GM12872 (cell line): Measurements from ENCODE around the gene CHD5.

Experiments
- CTCF ChIP-seq: IDR thresholded peaks from 3 replicates; pipeline ENCODE4 v1.5.1; 2011; ENCODE audit warnings: low read depth, mild to moderate bottlenecking, low read length, moderate library complexity; ENCODE audit not compliant: insufficient read depth

CHD5 gene

GRCh38 chr1:6111571-6111970, 68.5 kb downstream of the CHD5 start:
- no peak for TF ChIP-seq CTCF

GRCh38 chr1:6110326-6110725, 69.8 kb downstream of the CHD5 start:
- TF ChIP-seq CTCF = no peak

GRCh38 chr1:6109688-6110087, 70.4 kb downstream of the CHD5 start:
- no peak for TF ChIP-seq CTCF

- peak; percentile 79 for TF ChIP-seq CTCF
These were observed 71.0 kb downstream of the CHD5 start for GRCh38 chr1:6108937-6109614.

- no peak for TF ChIP-seq CTCF
These were observed 71.6 kb downstream of the CHD5 start for GRCh38 chr1:6108476-6108875.

GRCh38 chr1:6107409-6108356, 72.4 kb downstream of the CHD5 start:
- no peak for TF ChIP-seq CTCF

GRCh38 chr1:6106977-6107376, 73.1 kb downstream of the CHD5 start:
- no peak for TF ChIP-seq CTCF
